GM19455 (cell line): Measurements from ENCODE around the gene LPP.

Experiments used
- ATAC-seq: cut with Tn5 transposase; IDR thresholded peaks from one replicate; pipeline ENCODE4 v1.9.1; 2021; ENCODE audit not compliant: unreplicated experiment

LPP gene

DNA sequence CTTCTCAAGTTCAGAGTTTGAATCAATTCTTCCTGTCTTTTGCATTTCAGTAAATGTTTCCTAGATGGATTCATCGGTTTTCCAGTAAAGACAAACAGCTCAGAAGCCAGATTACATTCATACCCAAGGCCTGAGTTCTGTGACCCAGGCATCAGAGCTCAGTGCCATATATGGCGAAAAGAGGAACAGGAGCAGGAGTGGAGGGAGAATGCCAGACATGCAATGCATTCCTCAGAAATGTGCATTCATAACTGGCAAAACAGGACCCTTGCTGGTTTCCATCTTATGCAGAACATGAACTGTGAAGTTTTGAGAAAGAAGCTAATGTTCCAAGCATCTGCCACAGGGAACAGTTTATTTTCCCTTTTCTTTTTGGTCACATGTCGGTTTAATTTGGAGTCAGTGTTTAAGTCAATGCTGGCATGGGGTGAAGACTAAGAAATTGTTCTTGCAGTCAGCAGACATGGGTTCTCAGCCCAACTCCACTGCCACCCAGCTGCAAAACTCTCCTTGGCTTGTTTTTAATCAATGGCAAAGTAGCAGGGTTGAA is 116.5 kb downstream of the LPP start:
- no peak for ATAC-seq

DNA sequence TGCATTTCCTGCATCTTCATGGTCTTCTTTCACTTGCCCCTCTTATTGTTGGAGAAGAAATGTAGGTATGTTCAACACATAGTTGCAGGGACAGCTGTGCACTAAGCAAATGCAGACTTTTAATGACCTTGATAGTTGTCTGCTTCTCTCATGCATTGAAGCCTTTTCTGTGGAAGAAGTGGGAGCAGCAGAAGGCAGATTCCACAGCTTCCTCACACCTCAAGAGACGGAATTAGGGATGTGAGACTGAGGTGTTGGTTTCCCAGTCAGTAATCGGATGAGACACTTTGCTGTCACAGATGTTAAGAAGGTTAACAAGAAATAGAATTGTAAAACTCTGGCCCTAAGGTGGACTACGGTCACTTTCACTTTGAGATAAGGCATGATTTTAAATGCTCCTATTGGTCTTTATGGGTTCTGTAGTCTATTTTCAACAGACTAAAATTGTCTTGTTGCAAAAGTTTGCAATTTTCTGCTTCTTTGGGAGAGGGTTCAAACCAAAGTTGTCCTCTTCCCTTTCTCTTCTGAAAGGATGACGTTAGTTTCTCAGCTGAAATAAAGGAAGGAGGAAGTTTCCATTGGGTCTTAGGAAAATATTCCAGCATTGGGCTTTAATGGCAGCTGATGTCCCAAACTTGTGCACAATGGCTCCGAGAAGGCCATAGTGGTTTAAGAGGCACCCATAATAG is 117.4 kb downstream of the LPP start:
- ATAC-seq = no peak

GRCh38 chr3:188272481-188273372 is 118.8 kb downstream of the LPP start:
- ATAC-seq = no peak

DNA sequence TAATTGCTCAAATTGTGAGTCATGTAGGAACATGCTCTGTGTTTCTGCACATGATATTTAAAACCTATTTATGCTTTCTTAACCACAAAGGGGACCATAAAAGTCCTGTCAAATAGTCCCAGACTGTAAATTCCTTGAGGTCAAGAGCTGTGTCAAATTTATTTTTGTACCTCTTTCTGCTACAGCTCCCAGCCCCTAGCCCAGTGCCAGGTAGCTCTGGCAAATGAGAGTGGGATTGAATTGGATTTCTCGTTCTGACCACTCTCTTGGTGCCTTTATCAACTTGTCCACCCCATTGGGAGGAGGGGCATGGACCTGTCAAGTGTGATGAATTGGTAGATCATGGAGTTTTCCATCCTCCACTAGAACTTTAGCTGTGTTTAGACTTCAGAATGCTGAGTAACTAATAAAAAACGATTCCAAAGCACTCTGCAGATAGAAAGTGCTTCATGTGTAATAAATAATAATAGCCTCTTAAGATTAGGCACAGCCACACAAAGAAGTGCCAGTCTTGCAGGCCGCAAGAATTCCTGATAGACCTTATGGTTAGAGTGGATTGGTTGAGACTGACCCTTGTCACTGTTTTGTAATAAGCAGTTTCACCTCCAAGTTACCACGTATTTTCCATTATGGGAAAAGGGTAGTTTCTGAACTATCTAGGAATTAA is 120.4 kb downstream of the LPP start:
- ATAC-seq = no peak

DNA sequence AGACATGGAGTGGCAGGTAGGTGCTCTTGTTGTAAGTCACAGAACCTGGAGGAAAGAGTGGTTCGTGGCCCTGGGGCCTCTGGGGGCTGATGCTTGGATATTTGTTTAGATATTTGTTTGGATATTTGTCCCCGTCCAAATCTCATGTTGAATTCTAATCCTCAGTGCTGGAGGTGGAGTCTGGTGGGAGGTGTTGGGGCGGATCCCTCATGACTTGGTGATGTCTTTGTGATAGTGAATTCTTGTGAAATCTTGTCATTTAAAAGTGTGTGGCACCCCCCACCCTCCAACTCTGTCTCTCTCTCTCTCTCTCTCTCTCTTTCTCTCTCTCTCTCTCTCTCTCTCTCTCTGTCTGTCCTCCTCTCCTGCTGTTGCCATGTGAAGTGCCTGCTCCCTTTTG is 122.4 kb downstream of the LPP start:
- no peak for ATAC-seq

- ATAC-seq = no peak
Observed at GRCh38 chr3:188278717-188279324, 124.9 kb downstream of the LPP start.

- no peak for ATAC-seq
Observed at GRCh38 chr3:188279502-188280335, 125.8 kb downstream of the LPP start.

DNA sequence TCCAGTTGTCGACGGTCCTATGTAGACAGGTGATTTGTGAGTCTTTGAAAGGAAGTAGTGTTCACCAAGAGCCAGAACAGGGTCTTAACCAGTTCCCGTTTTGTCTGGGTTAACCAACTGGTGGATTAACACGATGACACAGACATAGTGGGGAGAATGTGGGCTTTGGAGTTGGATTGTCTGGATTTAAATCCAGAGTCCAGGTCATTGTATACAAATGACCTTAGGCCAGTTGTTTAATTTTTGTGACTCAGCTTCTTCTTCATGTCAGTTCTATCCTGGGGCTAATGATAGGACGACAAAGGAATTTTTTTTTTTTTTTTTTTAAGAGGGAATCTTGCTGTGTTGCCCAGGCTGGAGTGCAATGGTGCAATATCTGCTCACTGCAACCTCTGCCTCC is 126.7 kb downstream of the LPP start:
- no peak for ATAC-seq

DNA sequence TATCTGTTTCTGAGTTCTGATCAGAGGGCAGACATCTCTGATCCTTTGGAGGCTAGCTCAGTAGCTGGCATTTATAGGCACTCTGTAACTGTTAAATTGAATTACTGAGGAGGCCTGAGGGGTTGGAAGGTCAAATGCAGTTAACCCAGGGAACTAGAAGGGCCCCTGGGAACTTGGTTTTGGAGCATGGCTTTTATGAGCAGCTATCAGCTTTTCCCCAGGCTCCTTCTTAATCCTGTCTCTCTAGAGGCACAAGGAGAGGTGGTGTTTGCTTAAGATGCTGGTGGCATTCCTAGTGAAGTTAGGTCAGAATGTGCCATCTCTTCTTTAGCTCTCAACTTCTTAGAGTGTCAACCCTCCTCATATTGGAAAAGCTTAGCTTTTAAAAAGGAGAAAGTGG is 128.9 kb downstream of the LPP start:
- ATAC-seq = no peak

DNA sequence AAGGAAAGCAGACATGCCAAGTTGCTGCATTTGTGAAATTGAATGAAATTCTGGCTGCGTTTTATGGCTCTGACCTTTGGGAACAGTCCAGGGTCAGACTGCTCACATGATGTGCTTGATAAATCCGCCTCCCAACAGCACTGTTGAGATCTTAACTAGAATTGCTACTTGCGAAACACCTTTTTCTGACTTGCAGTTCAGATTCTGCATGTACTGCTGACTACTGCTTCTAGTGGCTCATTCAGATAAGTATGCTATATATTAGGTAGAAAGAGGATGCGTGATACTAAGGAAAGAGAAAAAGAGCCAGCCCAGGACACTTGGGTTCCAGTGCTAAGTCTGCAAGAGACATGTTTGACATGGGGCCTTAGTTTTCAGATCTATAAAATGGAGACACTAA is 129.4 kb downstream of the LPP start:
- ATAC-seq = no peak

DNA sequence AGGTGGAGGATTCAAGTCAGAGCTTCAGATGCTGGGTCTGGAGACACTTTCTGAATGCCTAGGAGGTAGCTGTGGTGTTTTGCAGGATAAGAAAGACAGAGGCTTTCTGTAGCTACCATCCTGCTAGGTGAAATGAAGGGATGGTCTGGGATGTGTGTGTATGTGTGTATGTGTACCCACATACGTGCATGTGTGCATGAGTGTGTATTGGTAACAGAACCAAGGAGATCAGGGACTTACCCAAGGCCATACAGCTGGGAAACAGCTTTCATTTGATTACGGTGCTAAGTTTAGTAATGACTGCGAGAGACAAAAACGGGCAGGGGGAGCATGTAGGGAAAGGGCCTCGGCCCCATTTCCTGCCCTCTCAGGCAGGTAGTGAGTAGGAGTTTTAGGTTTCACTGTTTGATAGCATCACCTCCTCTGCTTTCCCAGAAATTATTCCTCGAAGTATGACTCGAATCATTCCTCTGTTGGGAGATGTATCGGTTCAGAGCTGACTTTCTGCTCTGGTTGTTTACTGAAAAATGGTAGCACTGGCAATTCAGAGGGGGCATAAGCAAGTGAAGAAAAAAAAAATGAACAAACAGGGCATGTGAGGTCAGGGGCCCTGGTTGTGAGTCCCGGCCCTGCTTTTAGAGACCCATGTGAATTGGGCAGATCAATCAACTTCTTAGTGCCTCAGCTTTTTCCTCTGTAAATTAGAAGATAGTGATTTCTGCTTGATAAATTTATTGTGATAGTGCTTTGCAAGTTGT is 130.7 kb downstream of the LPP start:
- ATAC-seq = no peak

- ATAC-seq = no peak
Observed at GRCh38 chr3:188286087-188286513, 132.1 kb downstream of the LPP start.

DNA sequence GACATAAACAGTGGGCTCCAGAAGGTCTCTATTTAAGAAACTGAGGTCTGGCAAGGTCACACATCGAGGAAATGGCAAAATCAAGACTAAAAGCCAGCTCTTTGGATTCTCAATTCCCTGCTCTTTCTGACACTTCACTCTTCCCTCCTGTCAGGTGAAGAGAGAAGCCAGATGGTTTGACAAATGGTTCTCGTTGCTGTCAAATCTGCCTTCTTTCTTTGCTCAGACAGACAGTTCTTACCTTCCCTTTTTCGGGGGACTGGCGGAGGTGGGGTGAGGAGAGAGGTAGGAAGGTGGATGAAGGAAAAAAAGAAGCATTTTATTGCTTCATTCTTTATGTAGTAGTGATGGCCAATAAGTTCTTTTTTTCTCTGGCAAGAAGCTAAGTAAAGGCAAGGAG is 133.4 kb downstream of the LPP start:
- ATAC-seq = no peak

GRCh38 chr3:188287762-188288505 is 134.0 kb downstream of the LPP start:
- ATAC-seq = no peak

DNA sequence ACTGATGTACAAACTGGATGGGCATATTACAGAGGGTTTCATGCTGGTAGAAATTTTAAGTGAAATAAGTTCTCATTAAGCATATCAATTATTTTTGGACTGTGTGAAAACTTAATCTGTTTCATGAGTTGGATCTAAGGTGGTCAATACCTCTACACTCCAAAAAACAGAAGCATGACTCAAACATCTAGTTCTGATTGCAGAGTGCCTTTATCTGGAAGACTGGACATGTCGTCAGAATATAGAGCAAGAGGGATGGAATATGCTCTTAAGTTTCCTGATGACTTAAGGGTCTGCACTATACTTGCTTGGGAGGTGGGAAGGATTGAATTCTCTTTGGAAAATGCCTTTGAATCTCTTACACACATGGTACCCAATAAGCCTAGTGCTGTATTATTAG is 138.3 kb downstream of the LPP start:
- ATAC-seq = no peak

- no peak for ATAC-seq
Observed at GRCh38 chr3:188292827-188293226, 138.9 kb downstream of the LPP start.

DNA sequence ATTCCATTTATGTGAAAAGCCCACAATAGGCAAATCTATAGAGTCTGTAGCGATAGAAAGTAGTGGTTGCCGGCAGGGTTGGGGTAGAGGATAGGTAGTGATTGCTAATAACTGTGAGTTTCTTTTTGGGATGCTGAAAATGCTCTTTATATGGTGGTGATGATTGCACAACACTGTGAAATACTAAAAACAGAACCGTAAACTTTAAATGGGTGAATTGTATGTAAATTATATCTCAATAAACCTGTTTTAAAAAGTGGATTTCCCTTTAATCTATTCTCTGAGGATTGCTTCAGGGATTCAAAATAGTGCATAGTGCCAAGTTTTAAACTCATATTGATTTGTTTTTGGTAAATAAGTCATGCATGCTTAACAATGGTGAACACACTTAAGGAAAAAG is 140.2 kb downstream of the LPP start:
- ATAC-seq = no peak

- no peak for ATAC-seq
Observed at GRCh38 chr3:188294823-188295487, 141.0 kb downstream of the LPP start.
